ENCODE data around the gene PCBP2. TPM values are rescaled to one million over a fixed set of nuclear protein-coding genes. Genes with fewer than 3 reads are reported as not detected.

The PCBP2 gene
- total RNA-seq, 4 donors from 2014 or later: 493 to 555 (median 514) TPM

DNA sequence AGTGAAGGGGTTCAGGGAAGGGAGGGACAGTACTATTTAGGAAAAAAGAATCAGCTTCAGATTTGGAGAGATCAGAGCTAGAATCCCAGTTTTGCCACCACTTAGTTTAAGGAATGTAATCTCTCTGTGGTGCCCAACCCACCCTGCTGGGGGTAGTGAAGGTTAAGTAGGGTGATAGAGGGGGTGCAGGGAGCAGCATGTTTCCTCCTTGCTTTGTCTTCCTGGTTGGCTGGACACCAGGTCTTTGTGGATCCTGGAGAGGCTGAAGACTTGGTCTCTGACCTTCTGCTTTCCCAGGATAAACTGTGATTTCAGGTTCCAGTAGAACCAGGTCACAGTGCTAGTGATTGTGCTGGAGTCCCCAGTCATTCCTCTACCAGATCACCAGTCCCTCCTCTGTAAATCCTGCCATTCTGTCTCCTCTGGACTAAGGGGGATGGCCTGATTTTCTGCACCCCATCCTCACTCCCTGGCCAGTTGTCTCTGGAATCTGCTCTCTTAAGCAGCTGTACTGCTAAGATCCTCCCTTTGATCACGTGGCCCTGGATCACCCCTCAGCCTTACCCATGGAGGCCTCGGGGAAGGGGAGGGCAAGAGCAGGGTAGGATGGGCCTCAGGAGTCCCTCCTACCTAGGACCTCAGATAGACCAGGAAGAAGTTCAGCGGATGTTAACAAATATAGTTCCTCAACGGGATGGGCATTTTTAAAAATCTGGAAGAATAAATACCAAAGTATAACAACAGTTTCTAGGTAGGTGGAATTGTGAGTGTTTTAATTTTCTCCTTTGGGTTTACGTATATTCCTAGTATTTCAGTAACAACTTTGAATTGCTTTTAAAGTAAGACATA, 44.2 kb downstream of the PCBP2 start:
- TF ChIP-seq CTCF (IDR thresholded peaks at IDR 0.05) (no peak), POLR2A (IDR thresholded peaks at IDR 0.05) (peak in 1 of 2 donors; percentile 36)
- Histone ChIP-seq H3K4me1 (peaks cover 21 to 46% of the 10 kb centered on the region in 2 donors), H3K4me3 (replicated peaks in 1 of 3) (no peak overlapping the region), H3K9me3 (no peaks in the 10 kb centered on the region), H3K27ac (peak overlapping the region in 2 of 3 donors; percentile 34 to 52), H3K36me3 (no peaks in the 10 kb centered on the region), H3K27me3 (no peaks in the 10 kb centered on the region)
- WGBS, 2 donors: 34 to 42% methylated on average over 5 of the region's 5 CpGs
- intact Hi-C loops (cut with DNase I): no loop called here
- peak; percentile 69 to 73 for DNase-seq

GRCh38 chr12:53496752-53497032, 44.8 kb downstream of the PCBP2 start:
- Histone ChIP-seq H3K4me1 (peaks cover 24 to 49% of the 10 kb centered on the region in 2 donors), H3K36me3 (no peaks in the 10 kb centered on the region), H3K4me3 (replicated peaks in 1 of 3) (no peak overlapping the region), H3K9me3 (no peaks in the 10 kb centered on the region), H3K27ac (peak overlapping the region in 2 of 3 donors; percentile 34 to 52), H3K27me3 (no peaks in the 10 kb centered on the region)
- WGBS, 2 donors: 81 to 83% methylated on average over 1 of the region's 1 CpG
- TF ChIP-seq POLR2A (IDR thresholded peaks at IDR 0.05) (no peak), CTCF (IDR thresholded peaks at IDR 0.05) (no peak)
- DNase-seq: no peak
- intact Hi-C loops (cut with DNase I): no loop called here

DNA sequence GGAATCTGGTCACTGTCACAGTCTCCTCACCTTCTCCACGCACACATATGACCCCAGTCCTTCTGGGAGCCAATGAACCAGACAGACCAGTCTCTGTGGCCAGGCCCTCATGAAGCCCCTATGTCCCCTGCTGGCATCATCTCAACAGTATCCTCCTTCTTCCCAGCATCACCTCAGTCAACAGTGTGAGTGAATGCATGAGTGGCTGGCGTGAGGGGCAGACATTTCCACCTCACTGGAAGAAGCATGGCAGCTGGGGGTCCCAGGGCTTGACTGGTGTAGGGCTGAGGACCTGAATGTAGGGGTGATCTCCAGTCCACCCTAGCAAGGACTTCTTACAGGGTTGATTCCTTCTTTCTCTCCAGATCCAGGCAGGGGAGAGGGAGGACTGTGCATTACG, 45.6 kb downstream of the PCBP2 start:
- intact Hi-C loops (cut with DNase I): no loop called here
- Histone ChIP-seq H3K4me3 (replicated peaks in 1 of 3) (no peak overlapping the region), H3K9me3 (no peaks in the 10 kb centered on the region), H3K27ac (no peak overlapping the region), H3K36me3 (no peaks in the 10 kb centered on the region), H3K27me3 (no peaks in the 10 kb centered on the region), H3K4me1 (peaks cover 25 to 54% of the 10 kb centered on the region in 2 donors)
- WGBS, 2 donors: 88 to 95% methylated on average over 3 of the region's 3 CpGs
- DNase-seq: no peak
- no peak for TF ChIP-seq CTCF (IDR thresholded peaks at IDR 0.05)
- no peak for TF ChIP-seq POLR2A (IDR thresholded peaks at IDR 0.05)

DNA sequence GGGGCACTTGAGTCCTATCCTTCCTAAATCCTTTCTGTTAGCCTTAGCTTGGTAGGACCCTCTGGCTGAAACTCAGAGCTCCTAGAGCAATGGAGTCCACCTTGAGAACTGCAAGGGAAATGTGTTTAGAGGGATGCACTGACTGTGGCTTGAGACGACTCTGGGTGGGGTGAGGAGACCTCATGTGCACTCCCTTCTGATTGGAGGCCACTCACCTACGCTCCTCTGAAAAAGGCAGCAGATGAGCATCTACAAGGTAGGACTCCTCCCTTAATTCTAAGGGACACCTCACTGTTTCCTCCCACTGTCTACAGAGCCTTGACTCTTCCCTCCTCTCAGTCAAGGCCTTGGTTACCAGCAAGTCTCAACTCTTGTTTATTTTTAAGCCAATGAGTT, 46.3 kb downstream of the PCBP2 start:
- TF ChIP-seq POLR2A (IDR thresholded peaks at IDR 0.05) (no peak), CTCF (IDR thresholded peaks at IDR 0.05) (no peak)
- Histone ChIP-seq H3K4me1 (peaks cover 22 to 58% of the 10 kb centered on the region in 2 donors), H3K4me3 (replicated peaks in 1 of 3) (no peak overlapping the region), H3K27ac (peak overlapping the region in 1 of 3 donors; percentile 10), H3K36me3 (no peaks in the 10 kb centered on the region), H3K9me3 (no peaks in the 10 kb centered on the region), H3K27me3 (no peaks in the 10 kb centered on the region)
- WGBS, 2 donors: 78 to 80% methylated on average over 2 of the region's 2 CpGs
- intact Hi-C loops (cut with DNase I): no loop called here
- no peak for DNase-seq
